WTC11 (cell line): ENCODE results near the gene SNPH. TPM values are rescaled to one million over a fixed set of nuclear protein-coding genes. Genes with fewer than 3 reads are reported as not detected.

Experiments
- ATAC-seq: fragments of 200-7000 bp; cut with Tn5 transposase; 2 replicates; pipeline ENCODE4 v1.10.0; 2021; ENCODE audit warnings: mild to moderate bottlenecking, moderate library complexity
- CTCF ChIA-PET: fragments of 300-600 bp; sonication (Branson Sonifier 250); formaldehyde crosslinking; loops from one replicate; lab custom pipeline; 2021; ENCODE audit warnings: antibody characterized with exemption; lab: Charles Lee
- POLR2A ChIA-PET: fragments of 350-600 bp; sonication (Branson Sonifier 250); formaldehyde crosslinking; loops from one replicate; lab custom pipeline; 2021; ENCODE audit warnings: antibody characterized with exemption; lab: Charles Lee
- DNase-seq: peaks from one replicate; pipeline ENCODE4 v3.0.0; 2021; ENCODE audit warnings: low spot score
- H3K27ac Mint-ChIP-seq: 2 replicates; pipeline ENCODE4 v1.8.0; 2021; ENCODE audit warnings: mixed read lengths
- H3K27me3 Mint-ChIP-seq: 2 replicates; pipeline ENCODE4 v1.8.0; 2021; ENCODE audit warnings: low read depth, mild to moderate bottlenecking, moderate library complexity, mixed read lengths
- H3K36me3 Mint-ChIP-seq: 2 replicates; pipeline ENCODE4 v1.8.0; 2021; ENCODE audit warnings: mixed read lengths
- H3K4me1 Mint-ChIP-seq: 2 replicates; pipeline ENCODE4 v1.8.0; 2022; ENCODE audit warnings: mixed read lengths
- H3K4me3 Mint-ChIP-seq: 2 replicates; pipeline ENCODE4 v1.8.0; 2021; ENCODE audit warnings: mild to moderate bottlenecking, moderate library complexity, mixed read lengths
- H3K9me3 Mint-ChIP-seq: 2 replicates; pipeline ENCODE4 v1.8.0; 2021; ENCODE audit warnings: mixed read lengths
- ATF1 ChIP-seq: sonication (generic); formaldehyde crosslinking; IDR thresholded peaks from 2 replicates; pipeline ENCODE4 v1.8.1; 2023; ENCODE audit warnings: mild to moderate bottlenecking, moderate library complexity, missing genetic modification reagents
- CREM ChIP-seq: sonication (generic); formaldehyde crosslinking; IDR thresholded peaks from 2 replicates; pipeline ENCODE4 v1.8.1; 2022; ENCODE audit warnings: mild to moderate bottlenecking, missing genetic modification reagents, moderate library complexity
- FOXP1 ChIP-seq: sonication (generic); formaldehyde crosslinking; IDR thresholded peaks from 2 replicates; pipeline ENCODE4 v1.8.0; 2022; ENCODE audit warnings: missing genetic modification reagents, mild to moderate bottlenecking, moderate library complexity, borderline replicate concordance
- GABPB1 ChIP-seq: sonication (generic); formaldehyde crosslinking; IDR thresholded peaks from 2 replicates; pipeline ENCODE4 v1.8.1; 2023; ENCODE audit warnings: mild to moderate bottlenecking, missing genetic modification reagents
- IRF2 ChIP-seq: sonication (generic); formaldehyde crosslinking; IDR thresholded peaks from 2 replicates; pipeline ENCODE4 v1.8.0; 2022; ENCODE audit warnings: low read depth, missing genetic modification reagents, borderline replicate concordance
- KAT7 ChIP-seq: sonication (generic); formaldehyde crosslinking; IDR thresholded peaks from 2 replicates; pipeline ENCODE4 v1.8.1; 2023; ENCODE audit warnings: missing genetic modification reagents, mild to moderate bottlenecking, borderline replicate concordance
- NFE2L1 ChIP-seq: sonication (generic); formaldehyde crosslinking; IDR thresholded peaks from 2 replicates; pipeline ENCODE4 v1.8.1; 2023; ENCODE audit warnings: missing genetic modification reagents
- PRRX2 ChIP-seq: fragments of 250-450 bp; sonication (Bioruptor Pico); IDR thresholded peaks from 2 replicates; pipeline ENCODE4 v1.8.0; 2021; ENCODE audit warnings: mild to moderate bottlenecking
- RORB ChIP-seq: fragments of 250-450 bp; sonication (Bioruptor Pico); IDR thresholded peaks from 2 replicates; pipeline ENCODE4 v1.9.0; 2021; ENCODE audit warnings: mild to moderate bottlenecking
- SMAD3 ChIP-seq: sonication (generic); formaldehyde crosslinking; IDR thresholded peaks from 2 replicates; pipeline ENCODE4 v1.8.0; 2022; ENCODE audit warnings: missing genetic modification reagents, mild to moderate bottlenecking, borderline replicate concordance
- SMAD4 ChIP-seq: sonication (generic); formaldehyde crosslinking; IDR thresholded peaks from 2 replicates; pipeline ENCODE4 v1.8.0; 2022; ENCODE audit warnings: mild to moderate bottlenecking, missing genetic modification reagents
- SOX15 ChIP-seq: fragments of 250-450 bp; sonication (Bioruptor Pico); IDR thresholded peaks from 2 replicates; pipeline ENCODE4 v1.9.0; 2021; ENCODE audit warnings: mild to moderate bottlenecking
- TCF7 ChIP-seq: sonication (generic); formaldehyde crosslinking; IDR thresholded peaks from 2 replicates; pipeline ENCODE4 v1.8.0; 2022; ENCODE audit warnings: mild to moderate bottlenecking, low read depth, missing genetic modification reagents, moderate library complexity
- TEAD4 ChIP-seq: sonication (generic); formaldehyde crosslinking; IDR thresholded peaks from 2 replicates; pipeline ENCODE4 v1.8.0; 2022; ENCODE audit warnings: mild to moderate bottlenecking, missing genetic modification reagents
- TP53 ChIP-seq: sonication (generic); formaldehyde crosslinking; IDR thresholded peaks from 2 replicates; pipeline ENCODE4 v1.8.1; 2023; ENCODE audit warnings: mild to moderate bottlenecking, missing genetic modification reagents
- ZNF263 ChIP-seq: sonication (generic); formaldehyde crosslinking; IDR thresholded peaks from 2 replicates; pipeline ENCODE4 v1.8.1; 2022; ENCODE audit warnings: low read depth, mild to moderate bottlenecking, moderate library complexity, missing genetic modification reagents
- ZNF671 ChIP-seq: fragments of 250-450 bp; sonication (Bioruptor Pico); IDR thresholded peaks from 2 replicates; pipeline ENCODE4 v1.8.0; 2021; ENCODE audit warnings: mild to moderate bottlenecking
- total RNA-seq: library from RNA; stranded (reverse); gene quantifications from 3 replicates; pipeline ENCODE4 v1.2.3, GENCODE V29; 2021
- TF ChIP-seq, protein P1 (sequence below): sonication (generic); formaldehyde crosslinking; IDR thresholded peaks from 2 replicates; pipeline ENCODE4 v1.8.0; 2023; ENCODE audit warnings: mild to moderate bottlenecking, missing genetic modification reagents
- TF ChIP-seq, protein P2 (sequence below): sonication (generic); formaldehyde crosslinking; IDR thresholded peaks from 2 replicates; pipeline ENCODE4 v1.8.1; 2022; ENCODE audit warnings: missing genetic modification reagents, borderline replicate concordance
- TF ChIP-seq, protein P3 (sequence below): fragments of 250-450 bp; sonication (Bioruptor Pico); IDR thresholded peaks from 2 replicates; pipeline ENCODE4 v1.9.0; 2021; ENCODE audit warnings: mild to moderate bottlenecking
- TF ChIP-seq, protein P4 (sequence below): sonication (generic); formaldehyde crosslinking; IDR thresholded peaks from 2 replicates; pipeline ENCODE4 v1.8.1; 2023; ENCODE audit warnings: mild to moderate bottlenecking, missing genetic modification reagents, moderate library complexity
- TF ChIP-seq, protein P5 (sequence below): sonication (generic); formaldehyde crosslinking; IDR thresholded peaks from 2 replicates; pipeline ENCODE4 v1.8.1; 2022; ENCODE audit warnings: mild to moderate bottlenecking, moderate library complexity, missing genetic modification reagents

Gene SNPH
- total RNA-seq, 1 experiment from 2014 or later = 3.5 TPM

DNA sequence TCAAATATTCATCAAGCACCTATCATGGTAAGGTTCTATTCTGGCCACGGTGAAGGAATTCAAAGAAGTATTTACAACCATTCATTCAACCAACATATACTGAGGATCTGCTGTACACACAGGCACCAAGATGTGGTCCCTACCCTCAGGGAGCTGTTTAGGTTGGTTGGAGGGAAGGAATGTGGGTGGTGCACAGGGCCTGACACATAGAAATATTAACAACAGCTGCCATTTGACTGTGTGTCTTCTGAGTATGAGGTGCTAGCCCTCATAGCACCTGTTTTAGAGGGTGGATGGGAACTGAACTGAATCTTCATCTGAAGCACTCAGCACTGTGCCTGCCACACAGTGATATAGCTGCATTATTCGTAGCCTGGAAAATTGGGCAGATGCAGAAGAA is 7.3 kb downstream of the SNPH start:
- ChIA-PET CTCF (interaction anchor here (1.1 kb wide), 1 partner anchor 40 kb away, joined by 6 read pairs; no protein-coding TSS in a partner anchor), POLR2A (no interaction called here)
- Mint-ChIP-seq H3K27me3 (no peaks in the 10 kb centered on the region; the same call in 1 of the 2 replicates), H3K9me3 (no peaks in the 10 kb centered on the region), H3K4me1 (no peaks in the 10 kb centered on the region), H3K36me3 (no peaks in the 10 kb centered on the region), H3K27ac (no peak overlapping the region), H3K4me3 (no peak overlapping the region)
- ATAC-seq (no peak), DNase-seq (no peak)
- no peak for TF ChIP-seq ZNF671 (CRISPR knock-in tag)
- no peak for TF ChIP-seq TP53
- no peak for TF ChIP-seq GABPB1
- no peak for TF ChIP-seq NFE2L1 (CRISPR knock-in tag)
- TF ChIP-seq RORB = no peak
- TF ChIP-seq, protein P1, sequence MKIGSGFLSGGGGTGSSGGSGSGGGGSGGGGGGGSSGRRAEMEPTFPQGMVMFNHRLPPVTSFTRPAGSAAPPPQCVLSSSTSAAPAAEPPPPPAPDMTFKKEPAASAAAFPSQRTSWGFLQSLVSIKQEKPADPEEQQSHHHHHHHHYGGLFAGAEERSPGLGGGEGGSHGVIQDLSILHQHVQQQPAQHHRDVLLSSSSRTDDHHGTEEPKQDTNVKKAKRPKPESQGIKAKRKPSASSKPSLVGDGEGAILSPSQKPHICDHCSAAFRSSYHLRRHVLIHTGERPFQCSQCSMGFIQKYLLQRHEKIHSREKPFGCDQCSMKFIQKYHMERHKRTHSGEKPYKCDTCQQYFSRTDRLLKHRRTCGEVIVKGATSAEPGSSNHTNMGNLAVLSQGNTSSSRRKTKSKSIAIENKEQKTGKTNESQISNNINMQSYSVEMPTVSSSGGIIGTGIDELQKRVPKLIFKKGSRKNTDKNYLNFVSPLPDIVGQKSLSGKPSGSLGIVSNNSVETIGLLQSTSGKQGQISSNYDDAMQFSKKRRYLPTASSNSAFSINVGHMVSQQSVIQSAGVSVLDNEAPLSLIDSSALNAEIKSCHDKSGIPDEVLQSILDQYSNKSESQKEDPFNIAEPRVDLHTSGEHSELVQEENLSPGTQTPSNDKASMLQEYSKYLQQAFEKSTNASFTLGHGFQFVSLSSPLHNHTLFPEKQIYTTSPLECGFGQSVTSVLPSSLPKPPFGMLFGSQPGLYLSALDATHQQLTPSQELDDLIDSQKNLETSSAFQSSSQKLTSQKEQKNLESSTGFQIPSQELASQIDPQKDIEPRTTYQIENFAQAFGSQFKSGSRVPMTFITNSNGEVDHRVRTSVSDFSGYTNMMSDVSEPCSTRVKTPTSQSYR (CRISPR knock-in tag) = no peak
- no peak for TF ChIP-seq IRF2 (CRISPR knock-in tag)
- no peak for TF ChIP-seq FOXP1 (CRISPR knock-in tag)

DNA sequence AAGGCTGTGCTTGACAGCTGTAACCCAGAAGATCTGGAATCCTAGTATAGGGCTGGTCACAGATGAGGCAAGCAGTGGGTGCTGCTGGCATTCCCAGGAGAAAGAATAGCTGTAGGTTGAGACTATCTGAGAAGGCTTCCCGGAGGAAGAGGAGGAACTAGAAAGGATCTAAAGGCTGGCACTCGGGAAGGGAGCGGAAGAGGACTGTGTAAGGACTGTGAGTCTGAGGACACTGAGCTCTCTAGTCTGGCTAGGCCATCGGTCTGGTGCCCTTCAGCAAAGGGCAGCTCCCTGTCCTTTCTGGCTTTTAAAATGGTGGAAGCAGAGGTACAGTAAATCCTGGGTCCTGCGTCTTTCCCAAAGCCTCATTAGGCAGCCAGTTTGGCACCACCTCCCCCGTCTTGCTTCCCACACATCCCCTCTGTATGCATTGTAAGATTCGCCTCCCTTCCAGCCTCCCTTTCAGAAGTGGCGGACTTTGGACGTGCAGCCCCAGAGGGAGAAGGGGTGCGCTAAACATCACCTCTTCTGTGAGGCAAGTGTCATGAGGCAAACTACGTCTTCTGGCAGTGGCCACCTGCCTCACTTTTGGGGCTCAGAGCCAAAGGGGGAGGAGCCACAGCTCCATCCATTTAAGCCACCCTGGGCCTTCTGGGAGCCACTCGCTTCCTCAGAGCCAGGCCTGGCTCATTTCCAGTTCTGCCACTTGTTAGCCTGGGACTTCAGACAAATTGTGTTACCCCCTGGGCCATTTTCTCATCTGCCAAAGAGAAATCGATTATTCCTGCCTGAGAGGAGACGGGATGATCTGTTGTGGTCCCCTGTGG is 8.6 kb downstream of the SNPH start:
- TF ChIP-seq TCF7 (no peak), SMAD3 (no peak), TEAD4 (CRISPR knock-in tag) (no peak)
- ChIA-PET POLR2A (no interaction called here), CTCF (interaction anchor here (1.9 kb wide), 1 partner anchor 38 kb away, joined by 7 read pairs; no protein-coding TSS in a partner anchor)
- ATAC-seq (peak; percentile 41; the same call in 1 of the 2 replicates), DNase-seq (no peak)
- no peaks in the 10 kb centered on the region for H3K4me1 Mint-ChIP-seq
- no peaks in the 10 kb centered on the region for H3K27me3 Mint-ChIP-seq
- H3K9me3 Mint-ChIP-seq = no peaks in the 10 kb centered on the region
- no peaks in the 10 kb centered on the region for H3K36me3 Mint-ChIP-seq
- no peak overlapping the region for H3K27ac Mint-ChIP-seq
- no peak overlapping the region for H3K4me3 Mint-ChIP-seq

DNA sequence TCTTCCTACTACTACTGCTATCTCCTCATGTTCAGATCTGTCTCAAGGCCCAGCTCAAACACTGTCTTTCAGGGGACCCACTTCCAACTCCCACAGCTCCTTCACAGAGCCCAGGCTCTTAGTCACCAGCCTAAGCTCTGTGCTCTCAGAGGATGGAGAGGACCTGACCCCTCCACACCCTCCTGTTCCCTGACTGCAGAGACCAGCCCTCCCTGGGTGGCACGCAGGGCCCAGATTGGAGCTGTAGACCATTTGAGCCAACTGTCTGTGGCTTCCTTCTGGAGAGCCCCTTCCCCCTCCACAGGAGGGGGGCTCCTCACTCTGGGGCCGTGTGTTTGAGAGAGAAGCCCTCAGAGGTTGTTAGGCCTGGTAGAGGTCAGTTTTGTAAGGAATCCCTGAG is 9.8 kb downstream of the SNPH start:
- Mint-ChIP-seq H3K27me3 (no peaks in the 10 kb centered on the region), H3K9me3 (no peaks in the 10 kb centered on the region), H3K36me3 (no peaks in the 10 kb centered on the region), H3K27ac (no peak overlapping the region), H3K4me1 (no peaks in the 10 kb centered on the region), H3K4me3 (no peak overlapping the region)
- CTCF ChIA-PET = interaction anchor here (0.7 to 1.9 kb wide), 2 partner anchors 25 to 37 kb away, joined by 3 to 7 read pairs; no protein-coding TSS in a partner anchor
- ATAC-seq (no peak), DNase-seq (no peak)
- TF ChIP-seq CREM = no peak
- TF ChIP-seq, protein P2, sequence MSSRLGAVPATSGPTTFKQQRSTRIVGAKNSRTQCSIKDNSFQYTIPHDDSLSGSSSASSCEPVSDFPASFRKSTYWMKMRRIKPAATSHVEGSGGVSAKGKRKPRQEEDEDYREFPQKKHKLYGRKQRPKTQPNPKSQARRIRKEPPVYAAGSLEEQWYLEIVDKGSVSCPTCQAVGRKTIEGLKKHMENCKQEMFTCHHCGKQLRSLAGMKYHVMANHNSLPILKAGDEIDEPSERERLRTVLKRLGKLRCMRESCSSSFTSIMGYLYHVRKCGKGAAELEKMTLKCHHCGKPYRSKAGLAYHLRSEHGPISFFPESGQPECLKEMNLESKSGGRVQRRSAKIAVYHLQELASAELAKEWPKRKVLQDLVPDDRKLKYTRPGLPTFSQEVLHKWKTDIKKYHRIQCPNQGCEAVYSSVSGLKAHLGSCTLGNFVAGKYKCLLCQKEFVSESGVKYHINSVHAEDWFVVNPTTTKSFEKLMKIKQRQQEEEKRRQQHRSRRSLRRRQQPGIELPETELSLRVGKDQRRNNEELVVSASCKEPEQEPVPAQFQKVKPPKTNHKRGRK (CRISPR knock-in tag) = no peak
- POLR2A ChIA-PET = no interaction called here

DNA sequence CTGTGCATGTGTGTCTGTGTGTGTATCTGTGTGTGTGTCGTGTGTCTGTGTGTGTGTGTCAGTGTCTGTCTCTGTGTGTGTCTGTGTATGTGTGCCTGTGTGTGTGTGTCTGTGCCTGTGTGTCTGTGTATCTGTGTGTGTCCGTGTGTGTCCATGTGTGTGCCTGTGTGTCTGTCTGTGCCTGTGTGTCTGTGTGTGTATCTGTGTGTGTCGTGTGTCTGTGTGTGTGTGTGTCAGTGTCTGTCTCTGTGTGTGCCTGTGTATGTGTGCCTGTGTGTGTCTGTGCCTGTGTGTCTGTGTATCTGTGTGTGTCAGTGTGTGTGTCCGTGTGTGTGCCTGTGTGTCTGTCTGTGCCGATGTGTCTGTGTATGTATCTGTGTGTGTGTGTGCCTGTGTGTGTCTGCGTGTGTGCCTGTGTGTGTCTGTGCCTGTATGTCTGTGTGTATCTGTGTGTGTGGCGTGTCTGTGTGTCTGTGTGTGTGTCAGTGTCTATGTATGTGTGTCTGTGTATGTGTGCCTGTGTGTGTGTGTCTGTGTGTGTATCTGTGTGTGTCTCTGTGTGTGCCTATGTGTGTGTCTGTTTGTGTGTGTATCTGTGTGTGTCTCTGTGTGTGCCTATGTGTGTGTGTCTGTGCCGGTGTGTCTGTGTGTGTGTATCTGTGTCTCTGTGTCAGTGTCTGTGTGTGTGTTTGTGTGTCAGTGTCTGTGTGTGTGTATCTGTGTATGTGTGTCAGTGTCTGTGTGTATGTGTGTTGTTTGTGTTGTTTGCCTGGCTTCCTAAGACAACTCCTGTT is 11.6 kb downstream of the SNPH start:
- ChIA-PET CTCF (no interaction called here), POLR2A (no interaction called here)
- H3K4me1 Mint-ChIP-seq = no peaks in the 10 kb centered on the region
- no peaks in the 10 kb centered on the region for H3K9me3 Mint-ChIP-seq
- H3K4me3 Mint-ChIP-seq = no peak overlapping the region
- no peaks in the 10 kb centered on the region for H3K36me3 Mint-ChIP-seq
- no peak for ATAC-seq
- DNase-seq = no peak
- H3K27ac Mint-ChIP-seq = no peak overlapping the region
- no peaks in the 10 kb centered on the region for H3K27me3 Mint-ChIP-seq
- no peak for TF ChIP-seq SMAD4 (CRISPR knock-in tag)
- no peak for TF ChIP-seq KAT7 (CRISPR knock-in tag)
- TF ChIP-seq, protein P3, sequence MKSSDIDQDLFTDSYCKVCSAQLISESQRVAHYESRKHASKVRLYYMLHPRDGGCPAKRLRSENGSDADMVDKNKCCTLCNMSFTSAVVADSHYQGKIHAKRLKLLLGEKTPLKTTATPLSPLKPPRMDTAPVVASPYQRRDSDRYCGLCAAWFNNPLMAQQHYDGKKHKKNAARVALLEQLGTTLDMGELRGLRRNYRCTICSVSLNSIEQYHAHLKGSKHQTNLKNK (CRISPR knock-in tag) = no peak
- TF ChIP-seq, protein P4, sequence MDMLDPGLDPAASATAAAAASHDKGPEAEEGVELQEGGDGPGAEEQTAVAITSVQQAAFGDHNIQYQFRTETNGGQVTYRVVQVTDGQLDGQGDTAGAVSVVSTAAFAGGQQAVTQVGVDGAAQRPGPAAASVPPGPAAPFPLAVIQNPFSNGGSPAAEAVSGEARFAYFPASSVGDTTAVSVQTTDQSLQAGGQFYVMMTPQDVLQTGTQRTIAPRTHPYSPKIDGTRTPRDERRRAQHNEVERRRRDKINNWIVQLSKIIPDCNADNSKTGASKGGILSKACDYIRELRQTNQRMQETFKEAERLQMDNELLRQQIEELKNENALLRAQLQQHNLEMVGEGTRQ = no peak
- TF ChIP-seq PRRX2 (CRISPR knock-in tag) = no peak
- no peak for TF ChIP-seq TCF7
- TF ChIP-seq ATF1 (CRISPR knock-in tag) = no peak
- no peak for TF ChIP-seq ZNF263 (CRISPR knock-in tag)
- TF ChIP-seq, protein P5, sequence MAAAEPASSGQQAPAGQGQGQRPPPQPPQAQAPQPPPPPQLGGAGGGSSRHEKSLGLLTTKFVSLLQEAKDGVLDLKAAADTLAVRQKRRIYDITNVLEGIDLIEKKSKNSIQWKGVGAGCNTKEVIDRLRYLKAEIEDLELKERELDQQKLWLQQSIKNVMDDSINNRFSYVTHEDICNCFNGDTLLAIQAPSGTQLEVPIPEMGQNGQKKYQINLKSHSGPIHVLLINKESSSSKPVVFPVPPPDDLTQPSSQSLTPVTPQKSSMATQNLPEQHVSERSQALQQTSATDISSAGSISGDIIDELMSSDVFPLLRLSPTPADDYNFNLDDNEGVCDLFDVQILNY (CRISPR knock-in tag) = no peak
- TF ChIP-seq SOX15 (CRISPR knock-in tag) = no peak
